DMS 273 treated with DMSO at 0.1 percent for 48 hours (cell line): ENCODE measurements around the gene RBM25.

Experiments
- DNase-seq: peaks from one replicate; lab custom pipeline; 2025; lab: John Stamatoyannopoulos, UW

RBM25 gene

GRCh38 chr14:73102806-73103497, 44.6 kb downstream of the RBM25 start:
- DNase-seq, result no peak

GRCh38 chr14:73105050-73105449, 46.7 kb downstream of the RBM25 start:
- no peak for DNase-seq

DNA sequence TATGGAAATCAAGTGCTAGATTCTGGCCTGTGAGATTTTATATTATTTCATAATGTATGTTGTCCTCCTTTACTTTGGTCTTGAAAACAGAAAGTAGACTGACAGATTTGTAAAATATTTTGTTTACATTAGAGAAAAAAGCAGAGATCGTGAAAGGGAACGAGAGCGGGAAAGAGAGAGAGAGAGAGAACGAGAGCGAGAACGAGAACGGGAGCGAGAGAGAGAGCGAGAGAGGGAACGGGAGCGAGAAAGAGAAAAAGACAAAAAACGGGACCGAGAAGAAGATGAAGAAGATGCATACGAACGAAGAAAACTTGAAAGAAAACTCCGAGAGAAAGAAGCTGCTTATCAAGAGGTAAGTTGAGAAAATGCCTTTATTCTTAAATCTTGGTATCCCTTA, 47.4 kb downstream of the RBM25 start:
- DNase-seq, result no peak

- no peak for DNase-seq
Measured at GRCh38 chr14:73116079-73116665, 57.8 kb downstream of the RBM25 start.

DNA sequence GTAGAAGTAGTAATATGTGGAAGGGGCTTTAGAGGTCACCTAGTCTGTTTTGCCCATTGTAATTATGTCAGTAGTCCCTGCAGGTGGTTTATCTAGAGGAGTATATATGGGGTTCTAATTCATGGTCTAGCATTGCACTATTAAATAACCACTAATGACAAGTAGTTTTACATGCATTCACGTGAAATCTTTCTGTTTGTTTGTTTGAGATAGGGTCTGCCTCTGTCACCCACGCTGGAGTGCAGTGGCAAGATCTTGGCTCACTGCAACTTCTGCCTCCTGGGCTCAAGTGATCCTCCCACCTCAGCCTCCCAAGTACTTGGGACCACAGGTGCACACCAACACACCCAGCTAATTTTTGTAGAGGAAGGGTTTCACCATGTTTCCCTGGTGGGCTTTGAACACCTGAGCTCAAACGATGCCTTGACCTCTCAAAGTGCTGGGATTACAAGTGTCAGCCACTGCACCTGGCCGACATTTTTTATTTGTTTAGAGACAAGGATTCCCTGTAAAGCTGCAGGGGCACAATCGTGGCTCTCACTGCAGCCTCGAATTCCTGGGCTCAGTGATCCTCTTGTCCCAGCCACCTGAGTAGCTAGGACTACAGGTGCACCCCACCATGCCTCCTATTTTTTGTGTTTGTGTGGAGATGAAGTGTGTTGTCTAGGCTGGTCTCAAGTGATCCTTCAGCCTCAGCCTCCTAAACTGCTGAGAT, 66.0 kb downstream of the RBM25 start:
- no peak for DNase-seq

- no peak for DNase-seq
Measured at GRCh38 chr14:73125169-73125588, 66.8 kb downstream of the RBM25 start.

GRCh38 chr14:73125746-73126145, 67.4 kb downstream of the RBM25 start:
- DNase-seq, result no peak

DNA sequence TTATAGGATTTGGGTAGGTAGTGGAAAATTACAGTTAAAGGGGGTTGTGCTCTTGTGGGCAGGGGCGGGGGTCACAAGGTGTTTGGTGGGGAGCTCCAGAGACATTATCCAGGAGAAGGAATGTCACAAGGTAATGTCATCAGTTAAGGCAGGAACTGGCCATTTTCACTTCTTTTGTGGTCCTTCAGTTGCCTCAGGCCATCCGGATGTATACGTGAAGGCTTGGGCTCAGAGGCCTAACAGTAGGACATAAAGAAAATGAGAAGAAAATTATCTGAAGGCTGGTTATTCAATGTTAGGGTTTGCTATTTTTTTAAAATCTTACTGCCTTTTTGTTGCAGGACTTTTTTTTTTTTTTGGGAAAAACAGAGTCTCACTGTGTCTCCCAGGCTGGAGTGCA, 75.5 kb downstream of the RBM25 start:
- no peak for DNase-seq

- DNase-seq, result no peak
Measured at GRCh38 chr14:73136085-73136386, 77.7 kb downstream of the RBM25 start.

GRCh38 chr14:73136387-73137225, 78.3 kb downstream of the RBM25 start, which contains the start of gene PSEN1:
PSEN1 (plus strand) TSS chr14:73136507; CDS start chr14:73148020, 11,513 bp downstream.
- DNase-seq, result peak; percentile 46

GRCh38 chr14:73140811-73141323, 82.5 kb downstream of the RBM25 start:
- DNase-seq, result no peak

DNA sequence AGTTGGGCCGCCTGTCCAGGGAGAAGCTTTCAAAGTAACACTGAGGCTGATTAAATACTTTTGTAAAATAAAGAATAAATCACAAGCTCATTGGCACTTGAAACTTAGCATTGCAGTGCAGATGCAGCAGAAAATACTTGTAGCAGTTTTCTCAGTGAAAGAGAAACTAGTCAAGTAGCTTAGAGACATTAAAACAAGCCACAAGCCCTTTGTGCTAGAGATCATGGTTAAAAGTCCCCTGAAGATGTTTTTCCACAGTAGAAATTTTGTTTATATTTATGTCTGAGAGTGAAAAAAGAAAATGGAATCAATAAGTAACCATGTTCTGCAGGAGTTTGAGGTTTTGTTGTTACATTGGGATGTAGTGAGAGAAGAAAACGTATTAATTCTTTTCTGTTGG, 83.9 kb downstream of the RBM25 start:
- DNase-seq, result no peak

- DNase-seq, result no peak
Measured at GRCh38 chr14:73143003-73143402, 84.7 kb downstream of the RBM25 start.

DNA sequence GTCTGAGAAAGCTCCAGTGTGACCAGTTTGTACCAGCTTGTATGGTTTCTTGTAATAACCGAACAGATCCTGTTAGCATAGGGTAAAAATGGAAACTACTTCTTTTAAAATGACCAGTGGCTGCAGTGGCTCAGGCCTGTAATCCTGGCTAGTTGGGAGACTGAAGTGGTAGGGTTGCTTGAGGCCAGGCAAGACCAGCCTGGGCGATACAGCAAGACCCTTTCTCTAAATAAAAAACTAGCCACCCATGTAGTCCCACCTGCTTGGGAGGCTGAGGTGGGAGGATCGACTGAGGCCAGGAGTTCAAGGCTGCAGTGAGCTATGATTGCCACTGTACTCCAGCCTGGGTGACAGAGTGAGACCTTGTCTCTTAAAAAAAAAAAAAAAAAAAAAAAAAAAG, 85.3 kb downstream of the RBM25 start:
- DNase-seq, result no peak

- DNase-seq, result no peak
Measured at GRCh38 chr14:73145371-73145770, 87.0 kb downstream of the RBM25 start.

DNA sequence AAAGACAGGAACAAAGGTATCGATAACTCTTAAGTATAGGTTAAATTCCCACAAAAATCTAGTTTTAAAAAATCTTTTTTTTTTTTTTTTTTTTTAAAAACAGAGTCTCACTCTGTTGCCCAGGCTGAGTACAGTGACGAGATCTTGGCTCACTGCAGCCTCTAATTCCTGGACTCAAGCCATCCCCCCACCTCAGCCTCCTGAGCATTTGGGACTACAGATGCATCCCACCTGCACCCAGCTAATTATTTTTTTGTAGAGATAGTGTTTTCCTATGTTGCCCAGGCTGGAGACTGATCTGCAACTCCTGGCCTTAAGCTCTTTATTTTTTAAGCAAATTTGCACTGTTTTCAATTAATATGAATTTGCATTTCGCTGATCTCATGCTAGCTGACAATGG, 87.8 kb downstream of the RBM25 start:
- no peak for DNase-seq

DNA sequence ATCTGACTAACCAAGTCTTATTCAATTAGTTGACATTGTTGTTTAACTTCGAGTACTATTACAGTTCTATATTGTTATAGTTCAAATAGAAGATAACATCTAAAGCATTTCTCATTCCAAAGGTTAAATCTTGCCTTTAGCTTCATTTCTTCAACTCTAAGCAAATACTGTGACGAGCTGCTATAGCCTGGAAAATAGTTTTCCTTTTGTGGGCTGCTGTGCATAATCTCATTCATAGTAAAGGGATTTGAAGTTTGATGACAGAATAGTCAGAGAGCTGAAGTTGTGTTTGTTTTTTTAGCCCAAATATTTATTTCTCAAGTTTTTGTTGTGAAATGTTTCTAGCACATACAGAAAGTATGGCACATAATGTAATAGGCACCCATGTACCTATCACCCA, 91.4 kb downstream of the RBM25 start:
- DNase-seq, result no peak

DNA sequence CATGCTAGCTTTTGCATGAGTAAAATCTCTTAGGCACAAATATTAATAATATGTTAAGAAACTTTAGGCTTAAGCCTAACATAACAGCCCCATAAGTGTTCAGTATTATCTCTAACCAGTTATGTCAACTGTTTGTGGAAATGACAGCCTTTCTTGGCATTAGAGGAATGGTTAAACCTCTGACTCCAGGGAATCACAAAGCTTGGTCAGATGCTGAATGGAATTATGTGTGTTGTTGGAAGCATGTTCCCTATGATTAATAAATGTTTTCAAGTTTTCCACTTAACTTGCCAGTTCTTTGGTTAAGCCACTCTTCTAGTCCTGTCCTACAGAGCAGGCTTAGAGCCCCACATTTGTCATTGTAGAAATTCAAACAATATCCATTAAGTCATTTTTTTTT, 94.9 kb downstream of the RBM25 start:
- DNase-seq, result no peak

DNA sequence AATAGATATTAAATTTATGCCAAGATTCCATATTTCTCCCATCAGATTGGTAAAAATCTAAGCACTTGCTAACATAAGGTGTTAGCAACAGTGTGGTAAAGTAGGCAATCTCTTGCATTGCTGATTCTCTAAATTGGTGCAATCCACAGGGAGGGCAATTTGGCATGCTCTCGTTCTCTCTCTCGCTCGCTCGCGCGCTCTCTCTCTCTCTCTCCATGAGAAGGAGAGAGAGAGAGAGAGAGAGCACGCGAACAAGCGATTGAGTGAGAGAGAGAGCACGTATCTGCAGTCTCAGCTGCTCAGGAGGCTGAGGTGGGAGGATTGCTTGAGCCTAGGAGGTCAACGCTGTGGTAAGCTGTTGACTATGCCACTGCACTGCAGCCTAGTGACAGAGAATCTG, 103.9 kb downstream of the RBM25 start:
- DNase-seq, result no peak

- DNase-seq, result no peak
Measured at GRCh38 chr14:73166399-73166798, 108.1 kb downstream of the RBM25 start.

DNA sequence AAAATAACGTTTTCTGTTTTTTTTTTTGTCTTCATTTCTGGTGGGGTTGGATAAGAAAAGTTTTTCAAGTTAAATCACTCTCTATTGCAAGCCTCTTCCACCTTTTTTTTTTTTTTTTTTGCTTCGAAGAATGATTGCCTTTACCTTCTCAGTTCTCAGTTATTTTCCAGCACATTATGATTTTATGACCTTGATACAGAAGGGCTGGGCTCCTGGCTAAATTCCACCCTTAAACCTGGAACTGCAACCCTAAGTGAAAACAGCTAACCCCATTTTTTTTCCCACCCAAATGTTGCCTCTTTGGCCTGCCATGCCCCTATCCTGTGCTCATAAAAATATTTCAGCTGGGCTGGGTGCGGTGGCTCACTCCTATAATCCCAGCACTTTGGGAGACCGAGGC, 109.4 kb downstream of the RBM25 start:
- DNase-seq, result no peak

DNA sequence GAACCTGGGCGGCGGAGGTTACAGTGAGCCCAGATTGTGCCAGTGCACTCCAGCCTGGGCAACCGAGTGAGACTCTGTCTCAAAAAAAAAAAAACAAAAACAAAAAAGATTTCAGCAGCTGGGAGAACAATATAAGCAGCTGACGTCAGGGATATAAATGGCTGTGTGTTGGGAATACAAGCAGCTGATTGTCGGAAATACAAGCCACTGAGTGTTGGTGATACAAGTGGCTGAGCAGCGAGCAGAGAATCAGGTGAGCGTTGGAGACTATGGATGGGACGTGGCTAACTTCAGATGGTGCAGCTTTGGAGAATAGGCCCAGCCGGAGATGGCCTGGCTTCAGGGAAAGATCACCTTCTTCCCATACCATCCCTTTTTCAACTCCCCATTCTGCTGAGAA, 109.9 kb downstream of the RBM25 start:
- no peak for DNase-seq
